ENCODE results near the gene ZNF622.

Gene ZNF622, protein sequence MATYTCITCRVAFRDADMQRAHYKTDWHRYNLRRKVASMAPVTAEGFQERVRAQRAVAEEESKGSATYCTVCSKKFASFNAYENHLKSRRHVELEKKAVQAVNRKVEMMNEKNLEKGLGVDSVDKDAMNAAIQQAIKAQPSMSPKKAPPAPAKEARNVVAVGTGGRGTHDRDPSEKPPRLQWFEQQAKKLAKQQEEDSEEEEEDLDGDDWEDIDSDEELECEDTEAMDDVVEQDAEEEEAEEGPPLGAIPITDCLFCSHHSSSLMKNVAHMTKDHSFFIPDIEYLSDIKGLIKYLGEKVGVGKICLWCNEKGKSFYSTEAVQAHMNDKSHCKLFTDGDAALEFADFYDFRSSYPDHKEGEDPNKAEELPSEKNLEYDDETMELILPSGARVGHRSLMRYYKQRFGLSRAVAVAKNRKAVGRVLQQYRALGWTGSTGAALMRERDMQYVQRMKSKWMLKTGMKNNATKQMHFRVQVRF

GRCh38 chr5:16465544-16466432, at the start of gene ZNF622:
ZNF622 (minus strand) TSS chr5:16465800; CDS start chr5:16465665, 135 bp downstream.
- DNase-seq, result peak; percentile 89

- DNase-seq, result no peak
Measured at GRCh38 chr5:16510098-16510497, 44.5 kb upstream of the ZNF622 start.

- DNase-seq, result no peak
Measured at GRCh38 chr5:16508730-16509531, 43.3 kb upstream of the ZNF622 start.

- DNase-seq, result no peak
Measured at GRCh38 chr5:16507716-16508115, 42.1 kb upstream of the ZNF622 start.

DNA sequence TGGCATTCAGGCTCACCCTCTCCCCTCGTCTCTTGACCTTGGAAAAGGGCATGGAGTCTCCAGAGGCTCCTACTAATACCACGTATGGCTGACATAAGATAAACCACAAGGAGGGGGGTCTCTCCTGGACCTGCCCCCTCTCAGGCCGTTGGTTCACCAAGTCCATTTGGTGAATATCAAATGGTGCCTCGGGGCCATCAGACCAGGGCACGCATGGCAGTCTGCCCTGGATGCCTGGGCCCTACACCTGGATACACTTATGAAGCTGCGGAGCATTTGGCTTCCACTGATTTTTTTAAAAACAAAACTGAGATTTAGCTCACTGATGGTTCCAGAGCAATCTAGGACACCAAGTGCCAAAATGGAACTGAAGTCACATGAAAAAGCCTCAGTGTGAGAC, 40.3 kb upstream of the ZNF622 start:
- no peak for DNase-seq

- DNase-seq, result no peak
Measured at GRCh38 chr5:16505140-16505891, 39.7 kb upstream of the ZNF622 start.

DNA sequence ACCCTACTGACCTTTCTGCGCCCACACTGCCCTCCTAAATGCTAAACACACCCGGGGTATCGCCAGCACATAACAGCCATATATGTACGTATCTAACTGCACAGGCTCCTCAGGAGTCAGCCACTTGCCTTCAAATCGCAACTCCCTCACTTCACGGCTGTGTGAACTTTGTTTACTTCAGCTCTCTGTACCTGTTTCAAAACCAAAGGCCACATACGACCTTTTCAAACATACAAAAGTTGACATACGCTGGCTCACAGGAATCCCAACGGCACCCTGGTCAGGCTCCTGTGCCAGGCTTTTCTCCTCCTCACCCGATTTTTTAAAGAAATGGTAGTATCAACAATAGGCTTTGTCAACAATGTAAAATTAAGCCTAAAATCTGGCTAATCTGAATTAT, 39.0 kb upstream of the ZNF622 start:
- DNase-seq, result no peak

DNA sequence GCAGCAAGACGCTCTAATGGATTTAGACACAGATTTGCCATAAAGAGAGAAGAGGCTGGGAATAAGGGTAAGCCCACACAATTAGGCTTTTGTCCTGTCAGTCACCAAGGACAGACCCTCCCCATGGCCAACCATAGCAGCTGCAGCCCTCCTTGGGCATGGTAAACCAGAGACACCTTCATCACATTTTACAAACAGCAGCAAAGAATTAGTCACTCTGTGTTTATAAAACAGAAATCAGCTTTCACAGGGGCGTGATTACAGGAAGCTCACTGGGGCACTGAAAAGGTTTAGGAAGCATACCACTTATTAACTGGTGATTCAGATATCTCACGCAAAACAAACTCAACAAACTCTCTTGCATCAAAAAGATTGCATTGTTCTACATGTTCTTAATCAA, 37.3 kb upstream of the ZNF622 start:
- no peak for DNase-seq

DNA sequence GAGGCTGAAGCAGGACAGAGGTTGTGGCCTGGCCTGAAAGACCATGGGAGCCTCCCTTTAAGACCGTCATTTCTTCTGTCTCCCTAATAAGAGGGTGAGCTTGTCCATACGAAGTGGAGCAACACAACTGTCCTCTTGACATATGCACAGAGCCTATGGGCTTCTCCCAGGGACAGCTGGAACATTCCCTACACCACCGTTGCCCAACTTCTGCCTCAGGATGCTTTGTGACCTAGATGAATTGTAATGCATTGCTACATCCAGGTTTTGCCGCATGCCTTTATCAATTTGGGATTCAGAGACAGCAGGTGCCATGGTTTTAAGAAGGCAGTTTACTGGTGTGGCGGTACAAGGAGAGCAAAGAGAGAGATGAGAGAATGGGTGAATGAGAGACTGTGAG, 34.4 kb upstream of the ZNF622 start:
- DNase-seq, result no peak

DNA sequence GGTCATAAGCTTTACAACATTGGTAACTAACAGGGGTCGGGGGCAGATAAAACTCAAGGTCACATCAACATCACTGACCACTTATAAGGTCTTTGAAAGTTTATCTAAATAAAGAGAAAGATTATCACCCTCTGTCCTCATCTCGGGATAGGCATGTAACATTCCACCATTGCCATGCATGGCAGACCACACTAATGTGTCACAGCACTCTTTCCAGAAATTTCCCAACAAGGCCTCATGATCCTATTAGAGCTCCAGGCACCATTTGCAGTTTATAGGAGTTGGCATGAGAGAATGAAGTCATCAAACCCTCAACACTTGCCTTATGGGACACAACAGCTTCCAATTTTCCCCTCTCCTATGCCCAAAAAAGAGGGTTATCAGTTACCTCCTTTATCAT, 31.9 kb upstream of the ZNF622 start:
- DNase-seq, result no peak

DNA sequence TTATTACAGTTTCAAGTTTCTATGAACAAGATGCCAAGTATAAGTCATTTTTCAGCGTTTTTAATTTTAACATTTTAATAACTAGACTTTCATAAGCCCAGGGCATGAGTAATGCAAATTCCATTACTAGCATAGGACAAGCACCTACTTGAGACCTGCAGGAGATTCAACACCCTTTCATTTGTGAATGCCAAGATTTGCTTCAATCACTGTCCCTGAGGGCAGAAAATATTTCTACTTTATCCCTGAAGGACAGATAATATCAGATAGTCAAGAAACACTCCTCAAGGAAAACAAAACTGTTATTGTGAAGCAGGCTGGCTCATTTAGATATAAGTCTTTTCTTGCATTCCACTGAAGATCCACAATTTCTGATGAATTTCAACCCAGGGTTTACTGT, 27.7 kb upstream of the ZNF622 start:
- DNase-seq, result no peak

GRCh38 chr5:16492398-16493140, 27.0 kb upstream of the ZNF622 start:
- DNase-seq, result no peak

GRCh38 chr5:16490911-16491310, 25.3 kb upstream of the ZNF622 start:
- DNase-seq, result no peak

DNA sequence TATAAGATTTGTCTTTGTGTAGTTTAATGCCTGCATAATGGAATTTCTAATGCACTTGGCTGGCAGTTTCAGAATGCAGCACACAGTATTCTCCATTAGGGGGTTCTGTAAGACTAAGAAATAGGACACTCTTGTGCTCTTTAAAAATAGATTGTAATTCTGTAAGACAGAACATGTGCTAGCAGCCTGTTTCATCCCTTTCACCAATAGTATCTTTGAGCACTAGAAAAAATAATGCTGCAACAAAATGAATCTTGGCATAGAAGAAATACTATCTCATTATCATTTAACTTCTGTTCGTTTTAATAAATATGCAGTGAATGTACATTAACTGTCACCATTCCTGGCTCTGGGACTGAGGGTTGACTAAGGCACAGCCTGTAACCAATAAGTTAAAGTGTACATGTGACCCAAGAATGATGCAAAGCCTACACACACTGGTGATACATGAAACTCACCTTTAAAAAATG, 23.8 kb upstream of the ZNF622 start:
- DNase-seq, result peak; percentile 23

GRCh38 chr5:16487456-16487855, 21.9 kb upstream of the ZNF622 start:
- no peak for DNase-seq

GRCh38 chr5:16486711-16487111, 21.1 kb upstream of the ZNF622 start:
- no peak for DNase-seq

GRCh38 chr5:16485656-16486055, 20.1 kb upstream of the ZNF622 start:
- no peak for DNase-seq

GRCh38 chr5:16484081-16484480, 18.5 kb upstream of the ZNF622 start:
- DNase-seq, result no peak

DNA sequence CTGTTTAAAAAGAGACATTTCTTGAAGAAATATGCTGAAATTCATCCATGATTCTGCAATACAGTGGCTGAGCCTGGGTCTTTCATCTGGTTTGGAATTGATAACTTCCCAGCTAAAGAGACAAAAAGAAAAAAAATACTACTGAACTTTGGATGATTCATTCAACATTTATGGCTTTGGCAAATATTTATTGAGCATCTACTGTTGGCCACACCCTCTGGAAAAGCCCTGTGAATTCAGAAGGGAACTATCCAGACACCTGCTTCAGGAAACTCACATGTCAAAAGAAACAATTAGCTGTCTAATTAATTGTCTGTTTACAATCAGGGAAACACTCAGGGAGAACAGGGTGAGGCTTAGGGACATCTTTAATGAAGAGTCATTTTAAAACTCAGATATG, 17.8 kb upstream of the ZNF622 start:
- DNase-seq, result no peak

GRCh38 chr5:16482891-16483290, 17.3 kb upstream of the ZNF622 start:
- no peak for DNase-seq

GRCh38 chr5:16480821-16481538, 15.4 kb upstream of the ZNF622 start:
- DNase-seq, result no peak

Data from CD4-positive, alpha-beta T cell treated with Interleukin-12 subunit alpha and Interleukin-12 subunit beta, for 1 hour (primary cell).